Adrenal gland (tissue), 5 donors: ENCODE measurements around the gene FOXJ1.

ENCODE experiments used
- POLR2A ChIP-seq, 2 donors: fragments of 450-650 bp; IDR thresholded peaks; one replicate each; pipeline ENCODE4 v1.6.1; 2017; ENCODE audit warnings: antibody characterized with exemption in 2 of 2, mild to moderate bottlenecking in 2 of 2, moderate library complexity in 1 of 2
- TF ChIP-seq, protein P1 (sequence below), 6 experiments: fragments of 450-650 bp in 4 of 6; fragments of 200-600 bp in 2 of 6; sonication (generic) in 1 of 6; IDR thresholded peaks; 1 replicate in 5 of 6; 2 replicates in 1 of 6; pipeline versions ENCODE4 v1.5.1 to v1.8.0; 2016 to 2021; ENCODE audit warnings: antibody characterized with exemption in 6 of 6, mild to moderate bottlenecking in 2 of 6, moderate library complexity in 1 of 6
- donor health status: DM: no; HTN: no; CAD: no.

- TF ChIP-seq, protein P1, sequence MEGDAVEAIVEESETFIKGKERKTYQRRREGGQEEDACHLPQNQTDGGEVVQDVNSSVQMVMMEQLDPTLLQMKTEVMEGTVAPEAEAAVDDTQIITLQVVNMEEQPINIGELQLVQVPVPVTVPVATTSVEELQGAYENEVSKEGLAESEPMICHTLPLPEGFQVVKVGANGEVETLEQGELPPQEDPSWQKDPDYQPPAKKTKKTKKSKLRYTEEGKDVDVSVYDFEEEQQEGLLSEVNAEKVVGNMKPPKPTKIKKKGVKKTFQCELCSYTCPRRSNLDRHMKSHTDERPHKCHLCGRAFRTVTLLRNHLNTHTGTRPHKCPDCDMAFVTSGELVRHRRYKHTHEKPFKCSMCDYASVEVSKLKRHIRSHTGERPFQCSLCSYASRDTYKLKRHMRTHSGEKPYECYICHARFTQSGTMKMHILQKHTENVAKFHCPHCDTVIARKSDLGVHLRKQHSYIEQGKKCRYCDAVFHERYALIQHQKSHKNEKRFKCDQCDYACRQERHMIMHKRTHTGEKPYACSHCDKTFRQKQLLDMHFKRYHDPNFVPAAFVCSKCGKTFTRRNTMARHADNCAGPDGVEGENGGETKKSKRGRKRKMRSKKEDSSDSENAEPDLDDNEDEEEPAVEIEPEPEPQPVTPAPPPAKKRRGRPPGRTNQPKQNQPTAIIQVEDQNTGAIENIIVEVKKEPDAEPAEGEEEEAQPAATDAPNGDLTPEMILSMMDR (IDR thresholded peaks at IDR 0.05), result no peak
- no peak for TF ChIP-seq POLR2A (IDR thresholded peaks at IDR 0.05)
Measured at GRCh38 chr17:76178124-76178523, 37.1 kb upstream of the FOXJ1 start.
